HG02642 (cell line): ENCODE data around the gene TMEM9.

ENCODE experiments used
- ATAC-seq: cut with Tn5 transposase; IDR thresholded peaks from one replicate; pipeline ENCODE4 v1.9.1; 2021; ENCODE audit warnings: mild to moderate bottlenecking; ENCODE audit not compliant: unreplicated experiment, poor library complexity

TMEM9 gene

DNA sequence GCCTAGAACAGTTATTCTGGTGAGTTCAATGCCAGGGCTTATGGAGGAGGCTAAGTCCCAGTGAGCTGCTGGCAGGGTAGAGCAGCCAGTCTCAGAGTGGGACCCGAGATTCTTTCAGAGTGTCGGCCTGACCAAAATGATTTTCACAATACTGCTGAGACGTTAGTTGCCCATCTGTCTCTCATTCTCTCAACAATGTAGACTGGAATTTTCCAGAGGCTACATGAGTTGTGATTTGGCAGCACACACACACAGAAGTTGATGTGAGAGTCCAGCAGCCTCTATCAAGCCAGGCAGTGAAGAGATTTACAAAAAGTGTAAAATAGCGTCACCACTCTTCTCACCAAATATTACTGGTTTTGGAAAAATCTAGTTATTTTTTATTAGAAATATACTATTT, 63.7 kb downstream of the TMEM9 start:
- ATAC-seq: no peak

DNA sequence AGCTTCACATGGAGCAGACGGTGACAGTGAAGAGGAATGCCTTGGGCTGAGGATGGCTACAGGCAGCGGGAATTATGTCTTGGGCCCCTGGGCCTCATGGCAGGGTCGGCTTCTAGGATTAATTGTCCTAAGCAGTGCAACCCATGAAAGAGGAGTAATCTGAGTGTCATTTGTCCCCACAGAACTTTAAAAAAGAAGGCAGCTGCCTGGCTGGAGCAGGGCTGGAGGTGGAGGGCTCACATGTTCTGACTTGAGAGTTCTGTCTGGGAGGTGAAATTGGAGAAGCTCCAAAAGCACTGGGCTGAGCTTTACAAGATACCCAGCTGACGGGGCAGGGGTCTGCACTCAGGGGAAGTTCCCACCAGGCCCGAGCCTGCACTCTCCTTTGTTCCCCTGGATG, 64.7 kb downstream of the TMEM9 start:
- no peak for ATAC-seq

DNA sequence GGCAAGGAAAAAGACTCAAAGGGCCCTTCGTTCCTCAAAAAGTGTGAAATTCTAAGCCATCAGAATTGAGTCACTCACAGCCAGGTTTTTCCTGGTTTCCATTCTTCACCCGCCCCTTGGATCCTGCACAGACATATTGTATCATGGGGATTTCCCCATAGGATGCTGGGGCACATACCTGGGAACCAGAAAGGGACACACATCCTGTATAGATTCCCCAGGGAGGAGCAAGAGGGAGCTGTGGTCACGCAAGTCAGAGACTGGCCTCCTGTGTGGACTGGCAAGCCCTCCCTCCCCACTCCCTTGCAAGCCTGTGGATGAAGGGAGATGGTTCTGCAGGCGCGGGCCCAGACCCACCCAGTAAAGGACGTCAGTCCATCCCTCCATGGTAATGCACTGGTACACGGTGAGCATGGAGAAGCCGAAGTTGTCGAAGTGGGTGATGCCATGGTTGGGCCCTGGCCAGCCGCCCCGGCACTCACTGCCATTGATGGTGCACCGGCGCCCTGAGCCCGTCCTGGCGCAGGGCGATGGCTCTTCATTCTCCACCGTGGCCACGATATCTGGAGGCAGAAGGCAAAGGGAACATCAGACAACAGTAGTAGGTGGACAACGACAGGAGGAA, 65.3 kb downstream of the TMEM9 start:
- no peak for ATAC-seq

DNA sequence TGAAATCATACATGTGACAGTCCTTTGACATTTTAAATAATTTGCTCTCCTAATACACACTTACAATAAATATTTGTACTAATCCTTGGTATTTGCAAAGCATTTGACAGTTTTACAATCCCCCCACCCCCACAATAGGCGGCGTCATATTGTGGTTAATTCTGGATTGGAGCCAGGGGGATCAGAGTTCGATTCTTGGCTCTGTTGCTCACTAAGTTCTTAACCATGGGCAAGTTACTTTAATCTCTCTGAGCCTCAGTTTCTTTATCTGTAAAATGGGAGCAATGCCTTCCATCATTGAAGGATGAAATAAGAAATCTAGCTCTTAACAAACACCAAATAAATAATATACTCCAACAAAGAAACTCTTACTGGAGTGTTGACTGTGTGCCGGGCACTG, 65.9 kb downstream of the TMEM9 start:
- no peak for ATAC-seq

DNA sequence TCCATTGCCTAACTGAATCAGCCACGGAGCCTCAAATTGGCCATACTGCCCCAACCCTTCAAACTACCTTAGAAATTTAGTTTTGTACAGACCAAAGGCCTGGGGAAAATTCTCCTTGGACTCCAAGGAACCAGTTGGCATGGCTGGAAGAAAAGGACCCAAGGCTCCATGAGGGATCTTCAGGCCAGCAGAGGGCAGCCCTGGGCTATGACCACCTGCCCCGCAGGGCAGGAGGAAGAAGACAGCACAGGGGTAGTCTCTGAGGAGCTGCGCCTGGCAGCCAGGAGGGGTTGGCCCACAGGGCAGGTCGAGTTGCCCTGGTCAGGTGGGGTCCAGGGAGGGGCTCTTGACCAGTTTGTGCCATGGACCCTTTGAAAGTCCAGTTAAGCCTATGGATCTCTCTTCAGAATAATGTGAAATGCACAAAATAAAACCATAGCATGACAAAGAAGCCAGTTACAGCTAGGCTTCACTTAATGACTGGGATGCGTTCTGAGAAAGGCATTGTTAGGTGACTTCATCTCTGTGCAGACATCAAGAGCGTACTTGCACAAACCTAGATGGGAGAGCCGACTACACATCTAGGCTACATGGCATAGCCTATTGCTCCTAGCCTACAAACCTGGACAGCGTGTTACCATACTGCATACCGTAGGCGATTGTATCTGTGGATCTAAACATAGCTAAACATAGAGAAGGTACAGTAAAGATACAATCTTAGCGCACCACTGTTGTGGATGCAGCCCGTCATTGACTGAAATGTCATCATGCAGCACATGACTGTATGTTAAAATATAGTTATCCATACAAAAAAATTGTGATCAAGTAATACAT, 68.2 kb downstream of the TMEM9 start:
- ATAC-seq: no peak
